Upper lobe of left lung (tissue), 4 donors: ENCODE results near the gene RSRC1.

Experiments used
- EP300 ChIP-seq, 4 donors: sonication (generic); formaldehyde crosslinking; IDR thresholded peaks; one replicate each; pipeline ENCODE4 v1.5.1; 2017; ENCODE audit warnings: antibody characterized with exemption in 4 of 4, control low read depth in 2 of 4
- POLR2A ChIP-seq, 4 donors: fragments of 450-650 bp; IDR thresholded peaks; one replicate each; pipeline ENCODE4 v1.5.1; 2016 to 2017; ENCODE audit warnings: antibody characterized with exemption in 4 of 4, mild to moderate bottlenecking in 2 of 4
- POLR2AphosphoS5 ChIP-seq, 2 donors: sonication (generic); formaldehyde crosslinking; IDR thresholded peaks; one replicate each; pipeline ENCODE4 v1.5.1; 2017; ENCODE audit warnings: antibody characterized with exemption in 2 of 2
- TF ChIP-seq, protein P1 (sequence below), 6 experiments: fragments of 450-650 bp in 4 of 6; fragments of 200-600 bp in 2 of 6; sonication (generic) in 2 of 6; IDR thresholded peaks; one replicate each; pipeline ENCODE4 v1.5.1; 2016 to 2019; ENCODE audit warnings: antibody characterized with exemption in 6 of 6

DNA sequence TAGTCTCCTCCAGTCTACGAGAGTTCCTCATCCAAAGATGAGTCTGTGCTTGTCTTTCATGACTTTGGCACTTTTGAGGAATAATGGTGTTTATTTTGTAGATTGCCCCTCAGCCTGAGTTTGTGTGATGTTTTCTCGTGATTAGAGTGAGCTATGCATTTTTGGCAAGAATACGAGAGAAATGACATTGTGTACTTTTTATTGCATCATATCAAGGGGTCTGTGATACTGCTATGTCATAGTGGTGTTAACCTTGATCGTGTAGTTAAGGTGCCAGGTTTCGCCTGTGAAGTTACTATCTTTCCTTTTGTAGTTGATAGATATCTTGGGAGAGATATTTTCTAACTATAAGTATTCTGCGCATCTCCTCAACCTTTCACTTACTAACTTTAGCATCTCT is 18.9 kb downstream of the RSRC1 start:
- TF ChIP-seq EP300 (IDR thresholded peaks at IDR 0.05) = no peak
- TF ChIP-seq, protein P1, sequence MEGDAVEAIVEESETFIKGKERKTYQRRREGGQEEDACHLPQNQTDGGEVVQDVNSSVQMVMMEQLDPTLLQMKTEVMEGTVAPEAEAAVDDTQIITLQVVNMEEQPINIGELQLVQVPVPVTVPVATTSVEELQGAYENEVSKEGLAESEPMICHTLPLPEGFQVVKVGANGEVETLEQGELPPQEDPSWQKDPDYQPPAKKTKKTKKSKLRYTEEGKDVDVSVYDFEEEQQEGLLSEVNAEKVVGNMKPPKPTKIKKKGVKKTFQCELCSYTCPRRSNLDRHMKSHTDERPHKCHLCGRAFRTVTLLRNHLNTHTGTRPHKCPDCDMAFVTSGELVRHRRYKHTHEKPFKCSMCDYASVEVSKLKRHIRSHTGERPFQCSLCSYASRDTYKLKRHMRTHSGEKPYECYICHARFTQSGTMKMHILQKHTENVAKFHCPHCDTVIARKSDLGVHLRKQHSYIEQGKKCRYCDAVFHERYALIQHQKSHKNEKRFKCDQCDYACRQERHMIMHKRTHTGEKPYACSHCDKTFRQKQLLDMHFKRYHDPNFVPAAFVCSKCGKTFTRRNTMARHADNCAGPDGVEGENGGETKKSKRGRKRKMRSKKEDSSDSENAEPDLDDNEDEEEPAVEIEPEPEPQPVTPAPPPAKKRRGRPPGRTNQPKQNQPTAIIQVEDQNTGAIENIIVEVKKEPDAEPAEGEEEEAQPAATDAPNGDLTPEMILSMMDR (IDR thresholded peaks at IDR 0.05) = no peak
- no peak for TF ChIP-seq POLR2AphosphoS5 (IDR thresholded peaks at IDR 0.05)
- TF ChIP-seq POLR2A (IDR thresholded peaks at IDR 0.05) = no peak
